SW480 (cell line): ENCODE results near the gene CCDC24.

Experiments used
- DNase-seq: peaks from one replicate; pipeline ENCODE4 v3.0.0-alpha.2; 2016; ENCODE audit warnings: low spot score

Gene CCDC24

DNA sequence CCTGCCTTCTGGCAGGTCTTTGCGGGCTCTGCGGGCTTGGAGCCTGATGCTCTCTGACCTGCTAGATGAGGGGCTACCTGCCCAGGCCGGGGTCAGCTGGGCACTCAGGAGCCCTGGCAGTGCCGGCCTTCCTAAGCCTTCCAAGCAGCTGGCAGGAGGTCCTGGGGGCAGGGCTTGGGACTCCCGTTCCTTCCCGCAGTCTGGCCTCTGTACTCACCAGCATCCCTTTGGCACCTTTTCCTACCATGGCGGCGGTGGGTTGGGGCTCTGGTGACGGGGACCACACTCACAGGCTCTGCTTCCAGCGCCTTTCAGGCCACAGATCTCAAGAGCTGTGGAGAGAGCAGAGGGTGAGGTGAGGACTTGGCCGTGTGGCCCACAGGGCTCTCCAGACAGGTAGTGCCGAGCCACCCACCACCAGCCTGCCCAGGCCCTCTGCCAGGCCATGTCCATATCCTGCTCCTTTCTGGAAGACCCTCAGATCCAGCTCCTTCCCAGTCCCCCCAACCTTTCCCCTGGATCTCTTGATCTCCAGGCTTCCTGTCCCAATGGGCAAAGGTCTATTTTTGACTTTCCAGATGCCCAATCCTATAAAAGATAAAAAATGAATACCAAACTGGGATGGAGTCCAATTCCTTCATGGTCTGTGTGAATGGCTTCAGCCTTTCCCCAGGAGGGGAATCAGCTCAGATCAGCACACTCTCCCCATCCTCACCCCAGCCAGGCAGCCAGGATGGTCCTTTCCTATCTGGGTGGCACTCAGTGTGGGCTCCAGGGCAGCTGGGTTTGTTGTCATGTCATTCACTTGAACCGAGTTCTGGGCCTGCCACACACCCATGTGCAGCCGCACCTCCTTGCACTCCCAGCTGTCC lies 32.9 kb downstream of the CCDC24 start:
- DNase-seq = no peak

DNA sequence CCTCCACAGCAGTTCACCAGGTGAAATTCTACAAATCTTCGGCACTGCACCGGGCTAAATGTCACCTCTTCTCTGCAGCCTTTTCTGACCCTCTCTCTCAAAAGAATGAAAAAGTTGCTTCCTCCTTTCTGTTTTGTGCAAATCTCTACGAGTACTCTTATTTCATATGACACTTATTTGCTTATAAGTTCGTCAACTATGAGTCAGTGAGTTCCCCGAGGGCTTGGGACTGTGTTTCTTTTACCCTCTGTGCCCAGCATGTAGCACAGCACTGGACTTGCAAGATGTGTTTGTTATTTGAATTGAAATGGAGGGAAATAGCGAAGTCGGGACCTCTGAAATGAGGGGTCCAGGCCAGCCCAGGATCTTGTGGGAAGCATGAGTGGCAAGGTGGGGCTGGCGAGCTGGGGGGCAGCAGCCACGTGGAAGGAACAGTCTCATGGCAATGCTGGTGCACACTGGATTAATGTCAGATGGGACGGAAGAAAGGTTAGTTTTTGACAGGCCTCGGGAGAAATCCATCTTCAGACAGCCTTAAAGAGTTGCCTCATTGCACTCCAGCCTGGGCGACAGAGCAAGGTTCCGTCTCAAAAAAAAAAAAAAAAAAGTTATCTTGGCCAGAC lies 33.6 kb downstream of the CCDC24 start:
- no peak for DNase-seq

DNA sequence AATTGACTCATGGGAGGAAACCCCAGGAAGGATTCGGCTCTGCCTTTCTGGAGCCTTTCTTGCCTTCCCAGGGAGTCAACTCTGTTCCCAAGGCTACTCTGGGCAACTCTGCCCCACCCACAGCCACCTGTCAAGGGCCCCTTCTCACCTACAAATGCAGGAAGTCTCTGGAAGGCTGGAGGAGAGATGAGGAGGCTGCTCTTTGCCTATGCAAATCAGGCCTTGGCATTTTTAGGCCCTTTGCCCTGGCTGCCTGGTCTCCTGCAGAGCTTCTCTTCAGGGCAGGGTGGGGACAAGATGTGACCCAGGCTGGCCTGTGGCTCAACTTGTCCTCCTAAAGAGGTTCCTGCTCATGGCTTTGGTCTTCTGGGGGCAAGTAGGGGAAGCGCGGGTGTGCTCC lies 34.4 kb downstream of the CCDC24 start:
- no peak for DNase-seq

DNA sequence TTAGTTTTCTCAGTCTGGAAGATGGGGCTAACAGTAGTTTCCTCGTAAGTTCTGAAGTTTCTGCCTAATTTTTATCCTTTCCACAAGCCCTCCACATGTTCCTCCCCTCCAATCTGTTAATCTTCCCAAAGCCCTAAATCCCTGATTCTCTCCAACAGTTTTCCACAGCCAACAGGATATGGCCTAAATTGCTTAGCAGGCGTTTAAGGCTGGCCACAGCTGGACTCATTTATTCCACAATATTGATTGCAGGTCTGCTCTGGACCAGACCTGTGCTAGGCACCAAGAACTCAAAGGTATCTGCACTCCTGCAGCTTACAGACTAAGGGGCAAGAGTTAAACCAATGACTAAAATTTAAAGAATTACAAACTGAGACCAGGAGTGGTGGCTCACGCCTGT lies 35.9 kb downstream of the CCDC24 start:
- DNase-seq = no peak

- DNase-seq = no peak
Measured at GRCh38 chr1:44029260-44029910, 38.0 kb downstream of the CCDC24 start.

- DNase-seq = peak; percentile 87
Measured at GRCh38 chr1:44029911-44030604, 38.7 kb downstream of the CCDC24 start.

GRCh38 chr1:44030605-44031251 lies 39.3 kb downstream of the CCDC24 start:
- peak; percentile 55 for DNase-seq

GRCh38 chr1:44031252-44032169 lies 40.1 kb downstream of the CCDC24 start, which contains the start of gene SLC6A9:
SLC6A9 (minus strand) TSS chr1:44031462; CDS start chr1:44024277, 7,185 bp downstream.
- peak; percentile 69 for DNase-seq

- no peak for DNase-seq
Measured at GRCh38 chr1:44032170-44032790, 40.9 kb downstream of the CCDC24 start.

DNA sequence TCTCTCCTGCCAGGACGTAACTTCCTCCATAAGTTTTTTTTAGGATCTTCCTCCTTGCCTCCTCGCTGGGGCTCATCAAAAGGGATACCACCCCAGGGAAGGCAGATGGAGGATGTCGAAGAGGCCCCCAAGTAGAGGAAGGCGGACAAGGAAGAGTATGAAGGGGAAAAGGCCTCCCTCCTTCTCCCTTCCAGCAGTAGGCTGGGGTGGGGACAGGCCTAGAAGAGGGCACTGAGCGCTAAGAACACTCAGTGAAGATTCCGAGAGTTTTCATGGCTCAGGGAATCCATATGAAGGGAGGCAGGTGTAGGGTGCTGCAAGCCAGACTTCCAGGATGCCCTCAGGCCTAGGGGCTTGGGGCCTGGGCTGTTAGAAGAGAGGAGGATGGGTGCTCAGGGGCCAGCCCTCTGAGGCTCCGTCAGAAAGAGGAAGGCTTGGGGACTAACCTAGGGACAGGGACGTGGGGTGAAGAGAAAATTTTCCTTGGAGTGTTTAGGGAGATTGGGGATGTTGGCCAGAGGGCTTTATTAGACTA lies 41.7 kb downstream of the CCDC24 start:
- no peak for DNase-seq

- no peak for DNase-seq
Measured at GRCh38 chr1:44033756-44034155, 42.4 kb downstream of the CCDC24 start.

- DNase-seq = no peak
Measured at GRCh38 chr1:44034423-44034822, 43.0 kb downstream of the CCDC24 start.

DNA sequence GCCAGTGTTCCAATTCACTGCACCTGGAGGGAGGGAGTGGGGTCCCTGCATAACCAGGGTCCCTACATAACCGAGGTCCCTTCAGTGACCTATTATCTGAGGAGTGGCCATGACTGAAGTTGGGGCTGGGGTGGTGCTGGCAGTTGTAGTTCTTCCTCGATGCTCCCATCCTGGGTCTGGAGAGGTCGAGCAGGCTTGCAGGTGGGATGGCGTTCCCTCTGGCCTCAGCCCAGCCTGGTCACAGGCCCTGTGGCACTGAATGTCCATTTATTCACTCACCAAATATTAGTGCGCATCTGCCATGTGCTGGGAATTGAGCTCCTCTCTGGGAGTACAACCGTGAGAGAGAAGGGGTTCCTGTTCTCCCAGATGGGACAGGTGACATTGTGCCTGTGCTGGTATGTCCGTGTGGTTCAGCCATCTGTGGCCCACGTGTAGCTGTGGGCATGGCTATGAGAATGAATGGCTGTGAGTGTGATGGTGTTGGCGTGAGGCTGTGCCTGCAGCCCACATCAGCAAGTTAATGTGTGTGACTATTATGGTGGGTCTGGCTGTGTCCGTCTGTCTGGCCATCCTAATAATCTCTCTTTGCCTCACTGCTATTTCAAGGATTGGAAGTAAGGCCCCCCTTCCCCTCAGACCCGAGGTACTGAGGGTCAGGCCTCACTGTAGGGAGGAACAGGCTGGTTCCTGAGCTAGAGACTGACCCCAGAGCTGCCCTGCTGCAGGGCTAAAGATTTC lies 43.7 kb downstream of the CCDC24 start:
- DNase-seq = no peak

DNA sequence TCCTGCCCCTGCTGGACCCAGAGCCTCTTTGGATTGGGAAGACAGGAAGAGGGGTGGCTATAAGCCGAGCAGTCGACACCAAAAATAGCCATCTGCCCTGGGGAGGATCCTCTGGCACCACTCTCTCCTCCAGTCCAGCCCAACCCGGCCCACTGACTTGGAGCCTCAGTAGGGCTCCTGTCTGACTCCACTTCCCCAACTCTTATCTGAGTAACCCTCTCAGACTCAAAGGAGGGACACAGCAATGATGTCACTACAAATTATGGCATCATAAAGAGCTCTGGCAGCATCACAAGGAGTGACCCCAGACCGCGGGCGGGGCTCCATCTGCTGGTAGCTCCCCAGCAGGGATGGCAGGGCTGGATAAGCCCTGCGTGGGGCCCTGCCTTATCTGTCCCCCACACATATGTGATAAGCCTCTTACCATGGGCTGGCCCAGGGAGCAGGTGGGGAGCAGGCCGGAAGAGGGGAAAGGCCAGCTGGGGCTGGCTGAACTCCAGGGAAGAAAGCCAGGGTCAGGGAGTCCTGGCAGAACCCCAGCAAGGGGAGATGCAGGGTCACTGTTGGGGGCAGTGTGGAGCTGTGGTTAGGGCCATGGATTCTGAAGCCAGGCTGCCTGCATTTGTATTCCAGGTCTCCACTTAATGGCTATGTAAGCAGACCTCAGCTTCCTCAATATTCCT lies 44.5 kb downstream of the CCDC24 start:
- DNase-seq = no peak

- peak; percentile 60 for DNase-seq
Measured at GRCh38 chr1:44036409-44037139, 45.2 kb downstream of the CCDC24 start.

DNA sequence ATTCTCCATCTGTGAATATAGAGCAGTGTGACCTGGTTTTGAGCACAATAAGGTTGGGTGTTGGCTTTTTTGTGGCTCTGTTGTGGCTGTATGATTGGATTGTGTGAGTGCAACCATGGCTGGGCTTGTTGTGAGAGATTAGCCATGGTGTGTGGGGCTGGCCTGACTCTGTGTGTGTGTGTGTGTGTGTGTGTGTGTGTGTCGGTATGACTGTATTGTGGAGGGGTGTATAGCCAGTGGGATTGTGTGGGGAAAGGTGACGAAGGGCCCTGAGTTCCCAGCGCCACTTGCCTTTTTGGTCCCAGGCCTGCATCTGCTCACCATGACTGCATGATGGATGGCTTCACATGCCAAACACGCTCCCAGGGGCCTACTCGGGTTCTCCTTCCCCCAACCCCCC lies 45.8 kb downstream of the CCDC24 start:
- DNase-seq = no peak

DNA sequence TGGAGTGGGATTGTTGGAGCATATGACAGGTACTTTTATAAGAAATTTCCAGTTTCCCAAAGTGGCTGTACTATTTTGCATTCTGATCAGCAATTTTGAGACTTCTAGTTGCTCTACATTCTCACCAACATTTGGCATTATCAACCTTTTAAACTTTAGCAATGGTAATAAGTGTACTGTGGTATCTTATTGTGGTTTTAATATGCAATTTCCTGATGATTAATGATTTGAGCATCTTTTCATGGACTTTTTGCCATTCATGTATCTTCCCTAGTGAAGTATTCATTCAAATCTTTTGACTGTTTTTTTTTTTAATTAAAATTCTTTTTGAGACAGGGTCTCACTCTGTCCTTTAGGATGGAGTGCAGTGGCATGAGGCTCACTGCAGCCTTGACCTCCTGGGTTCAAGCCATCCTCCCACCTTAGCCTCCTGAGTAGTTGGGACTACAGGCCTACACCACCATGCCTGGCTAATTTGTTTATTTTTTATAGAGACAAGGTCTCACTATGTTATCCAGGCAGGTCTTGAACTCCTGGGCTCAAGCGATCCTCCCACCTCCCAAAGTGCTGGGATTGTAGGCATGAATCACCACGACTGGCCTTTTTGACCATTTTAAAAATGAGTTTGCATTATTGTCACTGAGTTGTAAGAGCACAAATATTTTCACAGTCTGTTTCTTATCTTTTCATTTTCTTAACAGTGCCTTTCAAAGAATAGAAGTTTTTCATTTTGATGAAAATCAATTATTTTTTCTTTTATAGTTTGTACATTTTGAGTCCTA lies 47.7 kb downstream of the CCDC24 start:
- no peak for DNase-seq
